Glutamatergic neuron (in vitro differentiated cells): ENCODE measurements around the gene PXYLP1. TPM values are rescaled to one million over a fixed set of nuclear protein-coding genes. Genes with fewer than 3 reads are reported as not detected.
"Not testable (repeated sequence)": the region's sequence is repeated elsewhere in the genome, so short reads cannot be mapped to it uniquely, and the experiment has no call there.

ENCODE experiments used
- DNase-seq: peaks from one replicate; pipeline ENCODE4 v3.0.0; 2022
- H3K27ac Mint-ChIP-seq: one replicate; pipeline ENCODE4 v1.8.0; 2020; ENCODE audit warnings: mild to moderate bottlenecking, mixed read lengths, inconsistent platforms; ENCODE audit not compliant: unreplicated experiment
- H3K27me3 Mint-ChIP-seq: one replicate; pipeline ENCODE4 v1.8.0; 2020; ENCODE audit warnings: mild to moderate bottlenecking, moderate library complexity, mixed read lengths, inconsistent platforms; ENCODE audit not compliant: unreplicated experiment
- H3K36me3 Mint-ChIP-seq: one replicate; pipeline ENCODE4 v1.8.0; 2020; ENCODE audit warnings: mild to moderate bottlenecking, mixed read lengths, inconsistent platforms; ENCODE audit not compliant: unreplicated experiment
- H3K4me1 Mint-ChIP-seq: one replicate; pipeline ENCODE4 v1.8.0; 2020; ENCODE audit warnings: mild to moderate bottlenecking, low read depth, mixed read lengths, inconsistent platforms; ENCODE audit not compliant: unreplicated experiment
- H3K4me3 Mint-ChIP-seq: one replicate; pipeline ENCODE4 v1.8.0; 2020; ENCODE audit warnings: mild to moderate bottlenecking, mixed read lengths, inconsistent platforms; ENCODE audit not compliant: unreplicated experiment
- H3K9me3 Mint-ChIP-seq: one replicate; pipeline ENCODE4 v1.8.0; 2020; ENCODE audit warnings: mild to moderate bottlenecking, moderate library complexity, mixed read lengths, inconsistent platforms; ENCODE audit not compliant: unreplicated experiment
- total RNA-seq: library from RNA; stranded (reverse); fragmentation: NEBNext Ultra II Directional; extraction: Animal tissue kit (Norgen Biotek cat#: 25700); gene quantifications from one replicate; pipeline ENCODE4 v1.2.1, GENCODE V29; 2021; ENCODE audit not compliant: unreplicated experiment
- TF ChIP-seq, protein P1 (sequence below): fragments of 200-600 bp; sonication (generic); IDR thresholded peaks from one replicate; pipeline ENCODE4 v1.5.0; 2021; ENCODE audit not compliant: partially characterized antibody, unreplicated experiment

The PXYLP1 gene
- total RNA-seq, 1 donor from 2014 or later = 42.7 TPM

DNA sequence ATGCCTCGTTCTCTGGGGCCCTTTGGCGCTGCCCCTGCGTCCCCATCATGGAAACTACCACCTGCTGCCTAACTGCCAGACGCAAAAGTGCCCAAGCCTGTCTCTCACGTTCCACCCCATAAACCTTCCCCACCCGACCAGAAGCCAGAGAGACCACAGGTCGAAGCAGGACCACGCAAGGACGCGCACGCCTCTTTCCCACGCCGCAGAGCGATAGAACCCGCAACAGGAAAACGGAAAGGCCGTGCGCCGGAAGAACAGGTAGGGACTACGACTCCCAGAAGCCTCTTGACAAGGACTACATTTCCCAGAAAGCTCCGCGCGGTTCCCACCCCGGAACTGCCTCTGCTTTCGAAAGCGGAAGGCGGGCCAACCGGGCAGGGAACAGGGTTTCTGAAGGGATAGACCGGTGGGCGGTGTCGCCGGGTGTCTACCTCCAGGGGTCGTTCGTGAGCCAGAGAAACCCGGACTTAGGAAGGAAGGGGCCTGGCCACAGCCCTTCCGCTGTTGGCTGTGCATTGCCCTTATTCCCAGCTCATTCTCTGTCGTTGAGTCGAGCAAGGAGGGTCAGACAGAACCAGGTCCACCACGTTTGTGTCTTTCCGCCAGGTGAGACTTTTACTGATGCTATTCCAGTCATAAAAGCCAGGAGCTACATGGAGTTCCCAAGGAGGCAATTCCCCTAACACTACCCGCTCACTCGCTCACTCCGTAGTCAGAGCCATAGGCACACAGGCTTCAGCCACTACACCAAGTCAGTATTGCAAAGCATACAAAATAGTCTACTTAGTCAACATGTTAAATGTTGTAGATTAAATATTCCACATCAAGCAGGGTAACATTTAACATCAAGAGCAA lies 80.1 kb downstream of the PXYLP1 start:
- Mint-ChIP-seq H3K4me3 (peak overlapping the region; percentile 100), H3K27ac (peak overlapping the region; percentile 97), H3K4me1 (peaks cover 16% of the 10 kb centered on the region), H3K36me3 (peaks cover 4% of the 10 kb centered on the region), H3K27me3 (peaks cover 13% of the 10 kb centered on the region), H3K9me3 (peaks cover 15% of the 10 kb centered on the region)
- TF ChIP-seq, protein P1, sequence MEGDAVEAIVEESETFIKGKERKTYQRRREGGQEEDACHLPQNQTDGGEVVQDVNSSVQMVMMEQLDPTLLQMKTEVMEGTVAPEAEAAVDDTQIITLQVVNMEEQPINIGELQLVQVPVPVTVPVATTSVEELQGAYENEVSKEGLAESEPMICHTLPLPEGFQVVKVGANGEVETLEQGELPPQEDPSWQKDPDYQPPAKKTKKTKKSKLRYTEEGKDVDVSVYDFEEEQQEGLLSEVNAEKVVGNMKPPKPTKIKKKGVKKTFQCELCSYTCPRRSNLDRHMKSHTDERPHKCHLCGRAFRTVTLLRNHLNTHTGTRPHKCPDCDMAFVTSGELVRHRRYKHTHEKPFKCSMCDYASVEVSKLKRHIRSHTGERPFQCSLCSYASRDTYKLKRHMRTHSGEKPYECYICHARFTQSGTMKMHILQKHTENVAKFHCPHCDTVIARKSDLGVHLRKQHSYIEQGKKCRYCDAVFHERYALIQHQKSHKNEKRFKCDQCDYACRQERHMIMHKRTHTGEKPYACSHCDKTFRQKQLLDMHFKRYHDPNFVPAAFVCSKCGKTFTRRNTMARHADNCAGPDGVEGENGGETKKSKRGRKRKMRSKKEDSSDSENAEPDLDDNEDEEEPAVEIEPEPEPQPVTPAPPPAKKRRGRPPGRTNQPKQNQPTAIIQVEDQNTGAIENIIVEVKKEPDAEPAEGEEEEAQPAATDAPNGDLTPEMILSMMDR = peak; percentile 73
- DNase-seq = peak; percentile 98

DNA sequence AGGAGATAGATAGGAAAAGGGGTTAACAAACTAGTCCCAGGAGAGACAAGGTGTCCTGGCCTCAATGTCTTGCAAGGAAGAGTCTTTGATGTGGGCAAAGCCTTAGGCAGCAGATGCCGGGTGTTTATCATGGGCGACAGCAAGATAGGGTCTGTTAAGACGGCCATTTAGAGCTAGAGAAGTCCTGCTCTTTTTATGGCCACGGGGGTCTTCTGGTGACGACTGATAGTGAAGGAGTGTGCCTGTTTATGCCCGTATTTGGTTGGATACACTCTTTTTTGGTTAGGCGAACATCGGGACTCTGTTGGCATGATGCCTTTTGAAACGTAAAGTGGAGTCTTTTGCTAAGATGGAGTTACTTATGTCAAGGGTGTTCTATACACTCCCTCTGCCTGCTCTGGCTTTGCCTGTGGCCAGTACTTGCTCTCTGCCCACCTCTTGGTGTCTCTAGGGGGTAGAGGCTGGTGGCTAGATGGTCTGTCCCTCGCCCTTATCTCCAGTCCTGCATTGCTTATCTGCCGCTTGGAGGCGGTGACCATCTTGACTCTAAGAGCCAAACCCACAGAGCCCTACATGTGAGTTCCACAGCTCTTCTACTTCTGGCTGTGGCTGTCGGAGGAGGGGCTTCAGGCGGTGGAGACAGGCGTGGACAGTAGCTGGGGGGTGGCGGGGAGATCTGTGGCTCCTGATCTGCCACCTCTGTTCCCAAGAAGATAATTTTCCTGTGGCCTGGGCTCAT lies 80.9 kb downstream of the PXYLP1 start:
- H3K27ac Mint-ChIP-seq = peak overlapping the region; percentile 90
- H3K36me3 Mint-ChIP-seq = peaks cover 3% of the 10 kb centered on the region
- peaks cover 12% of the 10 kb centered on the region for H3K27me3 Mint-ChIP-seq
- peaks cover 12% of the 10 kb centered on the region for H3K4me1 Mint-ChIP-seq
- no peak for DNase-seq
- H3K9me3 Mint-ChIP-seq = peaks cover 15% of the 10 kb centered on the region
- TF ChIP-seq, protein P1 = no peak
- peak overlapping the region; percentile 100 for H3K4me3 Mint-ChIP-seq

DNA sequence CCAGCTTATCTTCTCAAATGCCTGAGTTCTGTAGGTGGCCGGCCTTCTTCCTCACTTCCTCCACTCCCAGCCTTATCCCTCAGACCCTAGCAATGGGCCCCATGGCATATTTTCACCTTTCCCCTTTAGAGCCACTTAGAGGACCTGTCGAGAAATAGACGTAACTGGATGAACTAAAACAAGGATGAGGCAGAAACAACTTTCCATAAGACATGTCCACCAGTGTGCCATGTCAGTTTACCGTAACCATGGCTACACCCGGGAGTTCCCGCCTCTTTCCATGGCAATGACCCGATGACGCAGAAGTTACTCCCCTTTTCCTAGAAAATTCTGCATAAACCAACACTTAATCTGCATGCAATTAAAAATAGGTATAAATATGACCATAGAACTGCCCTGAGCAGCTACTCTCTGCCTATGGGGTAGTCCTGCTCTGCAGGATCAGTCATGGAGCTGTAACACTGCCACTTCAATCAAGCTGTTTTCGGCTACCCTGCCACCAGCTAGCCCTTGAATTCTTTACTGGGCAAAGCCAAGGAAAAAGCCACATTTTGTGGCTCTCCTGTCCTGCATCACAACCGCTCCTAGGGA lies 81.6 kb downstream of the PXYLP1 start:
- H3K4me3 Mint-ChIP-seq = no peak overlapping the region
- peaks cover 6% of the 10 kb centered on the region for H3K36me3 Mint-ChIP-seq
- TF ChIP-seq, protein P1 = no peak
- DNase-seq = no peak
- no peak overlapping the region for H3K27ac Mint-ChIP-seq
- peaks cover 10% of the 10 kb centered on the region for H3K27me3 Mint-ChIP-seq
- peaks cover 6% of the 10 kb centered on the region for H3K4me1 Mint-ChIP-seq
- peaks cover 15% of the 10 kb centered on the region for H3K9me3 Mint-ChIP-seq

DNA sequence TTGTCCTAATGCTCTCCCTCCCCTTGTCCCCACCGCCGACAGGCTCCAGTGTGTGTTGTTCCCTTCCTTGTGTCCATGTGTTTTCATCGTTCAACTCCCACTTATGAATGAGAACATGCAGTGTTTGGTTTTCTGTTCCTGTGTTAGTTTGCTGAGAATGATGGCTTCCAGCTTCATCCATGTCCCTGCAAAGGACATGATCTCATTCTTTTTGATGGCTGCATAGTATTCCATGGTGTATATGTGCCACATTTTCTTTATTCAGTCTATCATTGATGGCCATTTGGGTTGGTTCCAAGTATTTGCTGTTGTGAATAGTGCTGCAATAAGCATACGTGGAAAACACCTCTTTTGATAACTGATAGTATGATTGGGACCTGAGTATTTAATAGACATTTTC lies 82.8 kb downstream of the PXYLP1 start:
- peaks cover 13% of the 10 kb centered on the region for H3K9me3 Mint-ChIP-seq
- not testable (repeated sequence) for H3K27me3 Mint-ChIP-seq, H3K27ac Mint-ChIP-seq, H3K4me3 Mint-ChIP-seq, H3K36me3 Mint-ChIP-seq, H3K4me1 Mint-ChIP-seq, DNase-seq

DNA sequence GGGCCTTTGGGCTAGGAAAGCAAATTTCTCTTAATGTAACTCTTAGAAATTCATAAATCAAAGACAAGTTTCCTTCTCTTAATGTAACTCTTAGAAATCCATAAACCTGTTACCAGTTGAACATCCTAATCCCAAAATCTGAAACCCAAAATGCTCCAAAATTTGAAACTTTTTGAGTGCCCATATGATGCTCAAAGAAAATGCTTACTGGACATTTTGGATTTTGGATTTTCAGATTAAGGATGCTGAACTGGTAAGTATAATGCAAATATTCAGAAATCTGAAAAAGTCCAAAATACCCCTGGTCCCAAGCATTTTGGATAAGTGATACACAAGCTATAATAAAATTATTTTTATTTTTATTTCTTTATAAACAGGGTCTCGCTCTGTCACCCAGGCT lies 85.2 kb downstream of the PXYLP1 start:
- no peak overlapping the region for H3K27ac Mint-ChIP-seq
- TF ChIP-seq, protein P1 = no peak
- no peak overlapping the region for H3K4me3 Mint-ChIP-seq
- H3K36me3 Mint-ChIP-seq = peaks cover 6% of the 10 kb centered on the region
- peaks cover 4% of the 10 kb centered on the region for H3K9me3 Mint-ChIP-seq
- H3K4me1 Mint-ChIP-seq = no peaks in the 10 kb centered on the region
- H3K27me3 Mint-ChIP-seq = peaks cover 3% of the 10 kb centered on the region
- no peak for DNase-seq
